Non-pigmented ciliary epithelial cell (primary cell): ENCODE results near the gene DESI2.

Experiments
- DNase-seq: peaks from one replicate; pipeline ENCODE4 v3.0.0-alpha.2; 2010; ENCODE audit warnings: low read depth

DESI2 gene

DNA sequence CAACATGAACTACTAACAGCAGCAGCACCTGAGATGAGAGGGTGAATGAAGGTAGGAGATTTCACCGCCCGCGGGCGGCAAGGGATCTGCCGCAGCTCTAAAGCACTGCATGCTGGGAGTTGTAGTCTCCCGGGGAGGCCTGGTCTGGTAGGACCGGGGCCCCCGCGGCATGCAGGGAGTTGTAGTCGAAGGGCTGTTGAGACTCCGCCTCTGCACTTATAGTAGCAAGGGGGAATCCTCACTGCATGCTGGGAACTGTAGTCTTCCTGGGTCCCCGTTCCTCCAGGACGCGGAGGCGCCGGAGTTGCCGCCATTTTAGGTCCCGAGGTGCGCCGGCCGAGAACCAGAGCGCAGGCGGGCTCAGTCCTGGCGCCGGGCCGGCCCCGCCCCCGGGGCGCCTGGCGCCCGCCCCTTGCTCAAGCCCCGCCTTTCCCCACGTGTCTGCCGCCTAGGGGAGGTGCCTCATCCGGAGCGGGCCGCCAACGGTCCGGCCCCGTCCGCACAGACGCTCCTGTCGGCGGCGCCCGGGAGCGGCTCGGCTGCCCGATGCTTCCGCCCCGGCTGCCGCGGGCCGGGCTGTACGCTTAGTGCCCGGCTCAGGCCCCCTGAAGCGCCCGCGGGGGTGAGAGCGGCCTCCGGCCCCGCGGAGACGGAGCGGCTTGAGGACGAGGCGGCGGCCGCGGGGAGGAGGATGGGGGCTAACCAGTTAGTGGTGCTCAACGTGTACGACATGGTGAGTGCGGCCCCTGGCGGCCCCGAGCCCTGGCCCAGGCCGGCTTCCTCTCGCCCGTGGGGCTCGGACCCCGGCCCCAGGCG lies at the start of gene DESI2:
Gene DESI2 (plus strand): TSS at position 504 of the 816 bp plus-strand sequence. CDS start 188 bp downstream, at position 692.
- DNase-seq: peak; percentile 98

DNA sequence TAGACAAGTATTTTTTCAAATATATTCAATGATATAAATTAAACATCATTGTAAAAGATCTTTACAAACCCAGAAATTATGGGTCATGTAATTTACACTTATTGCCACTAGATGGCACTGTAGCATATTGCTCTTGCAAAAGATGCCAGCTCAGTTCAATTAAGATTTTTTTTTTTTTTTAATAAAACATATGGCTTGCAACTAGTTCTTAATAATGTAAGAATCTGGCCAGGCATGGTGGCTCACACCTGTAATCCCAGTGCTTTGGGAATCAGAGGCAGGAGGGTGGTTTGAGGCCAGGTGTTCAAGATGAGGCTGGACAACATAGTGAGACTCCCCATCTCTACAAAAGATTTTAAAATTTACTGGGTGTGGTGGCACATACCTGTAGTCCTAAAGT lies 49.4 kb upstream of the DESI2 start:
- no peak for DNase-seq

DNA sequence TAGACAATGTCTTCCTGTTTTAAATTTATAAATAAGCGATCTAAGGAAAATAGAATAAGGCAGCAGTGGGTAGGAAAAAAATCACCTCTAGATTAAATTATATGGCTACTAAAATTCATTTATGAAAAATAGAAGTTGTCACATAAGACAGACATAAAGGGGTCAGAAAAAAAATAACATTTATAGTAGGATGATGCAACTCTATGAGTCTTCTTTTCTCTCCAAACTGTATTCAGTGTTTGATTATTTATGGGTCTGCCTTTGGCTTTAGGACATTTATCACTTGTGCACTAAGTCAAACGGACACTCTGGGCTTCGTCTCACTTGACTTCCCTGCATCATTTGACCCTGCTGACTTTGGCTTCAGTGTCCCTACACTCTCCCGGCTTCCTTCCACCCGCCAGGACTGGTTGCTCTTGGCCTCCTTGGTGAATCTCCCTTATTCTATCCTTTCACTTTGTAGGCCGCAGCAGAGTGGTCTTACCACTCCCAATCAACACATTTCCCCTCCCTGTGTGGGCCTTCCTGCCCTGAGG lies 47.0 kb upstream of the DESI2 start:
- DNase-seq: no peak

DNA sequence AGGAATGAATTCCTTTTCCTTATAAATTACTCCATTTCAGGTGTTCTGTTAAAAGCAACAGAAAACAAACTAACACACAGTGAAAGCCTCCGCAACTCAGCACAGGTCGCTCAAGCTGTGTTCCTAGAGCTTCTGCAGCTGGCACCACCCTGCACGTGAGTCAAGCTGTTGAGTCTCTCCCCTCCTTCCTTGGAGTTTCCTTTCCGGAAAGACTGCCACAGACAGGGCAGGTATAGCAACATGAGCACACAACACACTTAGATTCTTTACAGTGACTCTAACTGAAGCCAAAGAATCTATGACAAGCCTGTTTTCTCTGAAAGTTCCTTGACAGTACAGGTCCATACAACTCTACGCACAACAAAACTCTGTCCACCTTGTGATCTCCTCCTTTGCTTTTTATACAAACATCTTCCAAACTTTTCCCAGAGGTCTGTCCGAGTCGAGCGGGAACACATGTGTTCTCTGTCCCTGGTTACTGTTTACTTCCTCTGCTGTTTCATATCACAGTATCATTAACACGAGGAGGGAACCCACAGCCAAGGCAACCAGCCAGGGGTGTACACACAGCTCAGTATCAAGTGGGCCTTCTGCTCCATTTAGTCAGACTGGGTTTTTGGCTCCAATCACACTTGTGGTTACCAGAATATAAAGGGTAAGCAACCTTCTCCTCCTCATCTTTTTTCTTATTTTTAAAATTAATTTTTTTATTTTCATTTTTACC lies 38.7 kb upstream of the DESI2 start:
- no peak for DNase-seq

DNA sequence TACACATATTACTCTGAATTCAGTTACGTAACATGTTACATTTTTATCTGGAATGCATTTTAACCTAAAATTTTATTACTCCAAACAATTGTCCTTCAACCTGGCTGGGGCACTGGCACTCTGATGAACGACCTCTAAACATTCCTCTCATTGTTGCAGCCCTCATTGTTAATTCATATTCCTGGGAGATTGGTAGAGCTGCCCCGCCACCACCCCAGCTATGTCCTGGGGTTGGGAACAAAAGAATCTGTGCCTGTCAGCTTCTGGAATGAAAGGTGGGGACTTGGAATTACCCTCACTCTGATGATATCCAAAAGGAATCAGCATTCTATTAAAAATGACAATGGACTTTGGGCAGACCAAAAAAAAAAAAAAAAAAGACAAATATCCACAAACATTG lies 38.0 kb upstream of the DESI2 start:
- DNase-seq: no peak

- no peak for DNase-seq
Observed at GRCh38 chr1:244615301-244615700, 37.6 kb upstream of the DESI2 start.

DNA sequence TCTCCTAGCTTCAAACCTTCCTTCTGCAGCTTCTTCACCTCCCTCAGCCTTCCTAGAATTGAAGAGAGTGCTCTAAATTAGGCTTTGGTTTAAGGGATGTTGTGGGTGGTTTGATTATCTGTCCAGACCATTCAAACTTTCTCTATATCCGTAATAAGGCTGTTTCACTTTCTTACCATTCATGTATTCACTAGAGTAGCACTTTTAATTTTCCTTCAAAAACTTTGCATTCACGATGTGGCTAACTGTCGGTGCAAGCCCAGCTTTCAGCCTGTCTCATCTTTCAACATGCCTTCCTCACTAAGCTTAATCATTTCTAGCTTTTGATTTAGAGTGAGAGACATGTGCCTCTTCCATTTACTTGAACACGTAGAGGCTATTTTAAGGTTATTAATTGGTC lies 26.2 kb upstream of the DESI2 start:
- no peak for DNase-seq

DNA sequence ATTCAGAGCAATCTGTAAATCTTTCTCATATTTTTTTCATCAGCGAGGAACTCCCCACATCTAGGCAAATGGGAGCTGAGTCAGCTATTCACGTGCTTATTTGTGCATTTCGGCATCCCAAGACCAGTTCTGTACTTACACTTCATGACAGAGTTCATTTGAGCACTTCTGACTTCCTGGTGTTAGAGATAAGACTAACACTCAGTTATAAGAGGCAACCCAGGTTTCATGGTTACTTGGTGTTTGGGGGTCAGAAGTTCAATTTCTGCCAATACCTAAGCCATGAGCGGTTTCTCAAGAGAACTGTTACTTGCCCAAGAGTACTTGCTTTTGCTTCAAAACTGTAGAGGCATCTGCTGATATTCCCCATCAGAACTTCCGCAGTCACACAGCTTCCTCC lies 24.1 kb upstream of the DESI2 start:
- no peak for DNase-seq

GRCh38 chr1:244633140-244633539 lies 19.8 kb upstream of the DESI2 start:
- DNase-seq: no peak

- no peak for DNase-seq
Observed at GRCh38 chr1:244634546-244634945, 18.4 kb upstream of the DESI2 start.

DNA sequence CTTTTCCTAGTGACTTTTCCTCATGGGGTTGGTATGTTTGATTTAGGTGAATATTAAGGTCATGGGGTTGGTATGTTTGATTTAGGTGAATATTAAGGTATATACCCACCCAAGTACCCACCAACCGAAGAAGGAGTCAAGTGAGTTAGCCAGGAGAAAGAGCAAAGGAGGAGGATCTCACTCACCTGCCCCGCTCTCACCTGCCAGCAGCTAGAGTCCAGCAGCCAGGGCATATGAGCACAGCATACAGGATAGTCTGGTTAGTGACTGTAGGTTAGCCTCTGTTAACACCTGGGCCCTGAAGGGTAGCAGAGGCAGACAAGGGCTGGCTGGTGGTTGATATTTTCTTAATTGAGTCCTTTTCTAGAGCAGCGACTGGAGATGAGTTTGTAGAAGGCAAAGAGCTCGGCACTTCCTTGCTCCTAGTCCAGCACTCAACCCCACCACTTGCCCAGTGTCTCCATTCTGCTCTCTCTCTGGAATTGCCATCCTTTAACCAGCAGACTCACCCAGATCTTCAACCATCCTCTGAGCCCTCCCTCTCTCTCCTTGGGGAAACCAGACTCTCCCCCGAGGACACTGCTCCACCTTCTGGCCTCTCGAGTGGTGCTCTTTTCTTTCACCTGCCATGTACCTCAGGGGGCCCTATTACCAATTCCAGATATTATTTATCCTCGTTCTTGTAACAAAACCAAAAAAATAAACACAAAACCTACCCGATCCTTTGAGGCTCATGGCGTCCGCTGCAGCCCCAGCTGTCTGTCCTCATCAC lies 16.3 kb upstream of the DESI2 start:
- DNase-seq: no peak

DNA sequence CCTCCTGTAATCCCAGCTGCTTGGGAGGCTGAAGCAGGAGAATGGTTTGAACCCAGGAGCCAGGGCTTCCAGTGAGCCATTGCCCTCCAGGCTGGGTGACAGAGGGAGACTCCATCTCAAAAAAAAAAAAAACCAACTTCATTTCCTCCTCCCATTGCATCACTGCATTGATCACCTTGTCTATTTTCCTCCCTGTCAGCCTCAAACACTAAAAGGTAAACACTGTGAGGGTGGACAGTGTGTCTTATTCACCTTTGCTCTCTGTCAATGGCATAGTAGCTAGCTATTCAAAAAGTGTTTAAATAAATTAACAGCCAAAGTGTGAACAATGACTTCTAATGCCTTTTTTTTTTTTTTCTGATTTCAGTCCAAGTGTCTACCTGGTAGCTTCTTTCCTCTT lies 13.4 kb upstream of the DESI2 start:
- no peak for DNase-seq

DNA sequence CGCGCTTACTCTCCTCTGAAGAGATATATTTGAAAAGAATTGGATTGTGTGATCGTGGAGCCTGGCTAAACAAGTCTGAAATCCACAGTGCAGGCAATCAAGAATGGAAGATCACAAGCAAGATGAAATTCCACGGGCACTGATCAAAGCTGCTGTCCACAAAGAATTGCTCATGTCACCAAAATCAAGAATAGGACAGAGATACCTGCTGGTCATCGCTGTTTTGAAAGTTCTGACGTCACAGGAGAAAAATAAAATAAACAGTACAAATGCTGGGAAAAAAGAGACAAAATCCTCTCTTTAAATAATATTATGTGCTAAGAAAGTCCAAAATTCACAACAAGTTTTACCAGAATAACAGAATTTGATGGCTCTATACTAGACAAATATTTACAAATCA lies 12.0 kb upstream of the DESI2 start:
- no peak for DNase-seq

DNA sequence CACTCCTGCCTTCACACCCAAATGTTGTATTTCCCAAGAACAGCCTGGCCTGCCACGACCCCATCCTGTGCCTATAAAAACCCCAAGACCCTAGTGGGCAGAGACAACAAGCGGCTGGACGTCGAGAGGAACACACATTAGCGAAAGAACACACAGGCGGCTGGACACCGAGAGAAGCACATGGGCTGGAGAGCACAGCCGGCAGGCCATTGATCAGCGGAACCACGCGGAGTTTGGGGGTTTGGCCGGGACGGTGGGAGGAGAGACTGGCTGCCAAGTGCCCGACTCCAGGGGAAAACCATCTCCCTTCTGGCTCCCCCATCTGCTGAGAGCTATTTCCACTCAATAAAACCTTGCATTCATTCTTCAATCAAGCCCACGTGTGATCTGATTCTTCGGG lies 10.4 kb upstream of the DESI2 start:
- DNase-seq: no peak

DNA sequence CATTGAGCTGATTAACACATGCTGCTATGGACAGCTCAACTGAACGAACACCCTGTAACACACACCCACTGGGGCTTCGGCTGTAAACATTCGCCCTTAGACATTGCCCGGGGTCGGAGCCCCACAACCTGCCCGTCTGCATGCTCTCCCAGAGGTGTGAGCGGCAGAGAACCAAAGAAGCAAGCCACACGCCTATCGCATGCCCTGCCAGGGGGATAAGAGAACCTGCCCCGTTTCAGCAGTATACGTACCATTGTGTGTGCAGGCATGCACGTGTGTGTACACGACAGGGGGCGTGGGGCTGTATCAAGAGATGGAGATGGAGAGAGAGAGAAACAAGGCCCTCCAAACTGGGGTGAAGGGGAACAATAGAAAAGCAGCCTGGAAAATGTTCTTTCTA lies 9.9 kb upstream of the DESI2 start:
- DNase-seq: no peak

DNA sequence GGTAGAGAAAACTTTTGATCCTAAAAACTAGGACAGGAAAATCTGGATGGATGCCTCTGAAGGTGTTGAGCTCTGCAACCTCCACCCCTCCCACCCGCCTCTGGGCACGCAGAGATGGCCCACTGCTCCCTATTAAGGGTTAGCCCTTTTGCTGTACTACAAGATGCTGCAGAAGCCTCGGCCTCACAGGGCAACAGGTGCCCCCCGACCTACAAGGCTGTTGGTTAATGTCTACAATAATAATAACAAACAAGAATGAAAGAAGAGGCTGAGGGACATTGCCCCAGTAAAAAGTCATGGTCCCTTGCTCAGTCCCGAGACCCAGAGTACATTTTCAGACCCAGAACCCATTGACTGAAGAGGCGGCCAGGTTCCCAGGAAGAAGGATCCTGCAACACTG lies 7.5 kb upstream of the DESI2 start:
- no peak for DNase-seq

DNA sequence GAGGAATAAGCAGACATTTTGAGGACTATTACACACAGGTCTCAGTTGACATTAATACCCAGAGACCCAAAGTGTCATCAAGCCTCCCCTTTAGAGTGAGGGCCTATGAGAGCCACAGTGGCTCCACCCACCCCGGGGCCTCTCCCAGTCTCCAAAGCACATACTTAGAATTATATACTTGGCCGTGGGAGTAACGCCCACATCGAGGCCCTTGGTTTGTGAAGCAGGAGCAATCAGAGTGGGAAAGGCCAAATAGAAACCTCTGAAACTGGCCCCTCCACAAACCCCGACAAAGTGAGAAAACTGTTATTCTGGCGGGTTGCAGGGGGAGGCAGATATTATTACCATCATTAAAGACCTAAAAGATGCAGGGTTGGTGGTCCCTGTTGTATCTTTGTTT lies 7.0 kb upstream of the DESI2 start:
- DNase-seq: no peak

GRCh38 chr1:244647819-244648218 lies 5.1 kb upstream of the DESI2 start:
- no peak for DNase-seq

GRCh38 chr1:244651956-244652622 lies 837 bp upstream of the DESI2 start:
- DNase-seq: no peak

- DNase-seq: no peak
Observed at GRCh38 chr1:244653439-244654107, 647 bp downstream of the DESI2 start.
